ENCODE measurements around the gene ACSM2B.
"Not testable (repeated sequence)": the region's sequence is repeated elsewhere in the genome, so short reads cannot be mapped to it uniquely, and the experiment has no call there.

ACSM2B gene

DNA sequence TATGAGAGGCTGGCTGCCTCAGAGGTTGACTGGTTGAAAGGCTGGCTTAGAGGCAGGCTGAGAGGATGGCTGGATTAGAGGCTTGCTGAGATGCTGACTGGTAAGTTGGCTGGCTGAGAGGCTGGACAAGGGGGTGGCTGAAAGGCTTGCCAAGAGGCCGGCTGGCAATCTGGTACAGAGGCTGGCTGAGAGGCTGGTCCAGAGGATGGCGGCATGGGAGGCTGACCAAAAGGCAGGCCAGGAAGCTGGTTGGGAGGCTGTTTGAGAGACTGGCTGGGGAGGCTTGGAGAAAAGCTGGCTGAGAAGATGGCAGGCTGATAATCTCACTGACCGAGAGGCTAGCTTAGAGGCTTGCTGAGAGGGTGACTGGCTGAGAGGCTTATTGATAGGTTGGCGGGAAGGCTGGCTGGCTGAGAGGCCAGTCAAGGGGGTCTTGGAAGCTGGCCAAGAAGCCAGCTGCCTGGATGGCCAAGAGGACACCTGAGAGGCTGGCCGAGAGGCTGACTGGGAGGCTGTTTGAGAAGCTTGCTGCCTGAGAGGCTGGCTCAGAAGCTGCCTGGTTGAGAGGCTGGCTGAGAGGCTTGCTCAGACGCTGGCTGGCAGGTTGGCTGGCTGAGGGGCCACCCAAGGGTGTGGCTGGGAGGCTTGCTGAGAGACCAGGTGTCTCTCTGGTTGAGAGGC is 34.2 kb upstream of the ACSM2B start:
- H3K27ac ChIP-seq (replicated peaks), result no peak overlapping the region
- TF ChIP-seq, protein P1, sequence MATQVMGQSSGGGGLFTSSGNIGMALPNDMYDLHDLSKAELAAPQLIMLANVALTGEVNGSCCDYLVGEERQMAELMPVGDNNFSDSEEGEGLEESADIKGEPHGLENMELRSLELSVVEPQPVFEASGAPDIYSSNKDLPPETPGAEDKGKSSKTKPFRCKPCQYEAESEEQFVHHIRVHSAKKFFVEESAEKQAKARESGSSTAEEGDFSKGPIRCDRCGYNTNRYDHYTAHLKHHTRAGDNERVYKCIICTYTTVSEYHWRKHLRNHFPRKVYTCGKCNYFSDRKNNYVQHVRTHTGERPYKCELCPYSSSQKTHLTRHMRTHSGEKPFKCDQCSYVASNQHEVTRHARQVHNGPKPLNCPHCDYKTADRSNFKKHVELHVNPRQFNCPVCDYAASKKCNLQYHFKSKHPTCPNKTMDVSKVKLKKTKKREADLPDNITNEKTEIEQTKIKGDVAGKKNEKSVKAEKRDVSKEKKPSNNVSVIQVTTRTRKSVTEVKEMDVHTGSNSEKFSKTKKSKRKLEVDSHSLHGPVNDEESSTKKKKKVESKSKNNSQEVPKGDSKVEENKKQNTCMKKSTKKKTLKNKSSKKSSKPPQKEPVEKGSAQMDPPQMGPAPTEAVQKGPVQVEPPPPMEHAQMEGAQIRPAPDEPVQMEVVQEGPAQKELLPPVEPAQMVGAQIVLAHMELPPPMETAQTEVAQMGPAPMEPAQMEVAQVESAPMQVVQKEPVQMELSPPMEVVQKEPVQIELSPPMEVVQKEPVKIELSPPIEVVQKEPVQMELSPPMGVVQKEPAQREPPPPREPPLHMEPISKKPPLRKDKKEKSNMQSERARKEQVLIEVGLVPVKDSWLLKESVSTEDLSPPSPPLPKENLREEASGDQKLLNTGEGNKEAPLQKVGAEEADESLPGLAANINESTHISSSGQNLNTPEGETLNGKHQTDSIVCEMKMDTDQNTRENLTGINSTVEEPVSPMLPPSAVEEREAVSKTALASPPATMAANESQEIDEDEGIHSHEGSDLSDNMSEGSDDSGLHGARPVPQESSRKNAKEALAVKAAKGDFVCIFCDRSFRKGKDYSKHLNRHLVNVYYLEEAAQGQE (IDR thresholded peaks at IDR 0.05; ENCODE audit: insufficient replicate concordance, low read depth), result no peak
- H3K27me3 ChIP-seq (ENCODE audit: insufficient read depth, poor library complexity, severe bottlenecking), result no peaks in the 10 kb centered on the region
- no peak for DNase-seq (ENCODE audit: low read depth in 1 of 2, low spot score in 1 of 2)
- no peak overlapping the region for H3K4me3 ChIP-seq (replicated peaks; ENCODE audit: insufficient read depth, low read length)

DNA sequence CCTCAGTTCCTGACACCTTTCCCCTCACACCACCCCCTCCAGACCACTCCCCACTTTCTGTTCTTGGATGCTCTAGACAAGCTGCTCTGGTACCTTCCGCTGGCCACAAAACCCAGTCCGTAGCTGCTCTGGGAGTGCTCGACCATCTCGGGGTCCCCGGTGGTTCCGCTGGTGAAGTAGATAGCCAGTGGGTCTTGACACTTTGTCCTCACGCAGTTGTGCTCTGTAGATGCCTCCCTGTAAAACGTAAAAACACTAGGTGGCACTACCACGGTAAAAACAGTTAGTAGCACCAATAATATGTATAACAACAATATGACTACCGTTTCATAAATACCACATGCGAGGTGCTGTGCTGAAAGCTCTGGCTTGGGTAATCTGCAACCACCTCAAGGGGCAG is 26.0 kb upstream of the ACSM2B start:
- not testable (repeated sequence) for H3K27me3 ChIP-seq (ENCODE audit: insufficient read depth, poor library complexity, severe bottlenecking); H3K27ac ChIP-seq (replicated peaks); H3K4me3 ChIP-seq (replicated peaks; ENCODE audit: insufficient read depth, low read length)
- DNase-seq (ENCODE audit: low read depth in 1 of 2, low spot score in 1 of 2), result peak in 1 of 2 experiments; percentile 38

DNA sequence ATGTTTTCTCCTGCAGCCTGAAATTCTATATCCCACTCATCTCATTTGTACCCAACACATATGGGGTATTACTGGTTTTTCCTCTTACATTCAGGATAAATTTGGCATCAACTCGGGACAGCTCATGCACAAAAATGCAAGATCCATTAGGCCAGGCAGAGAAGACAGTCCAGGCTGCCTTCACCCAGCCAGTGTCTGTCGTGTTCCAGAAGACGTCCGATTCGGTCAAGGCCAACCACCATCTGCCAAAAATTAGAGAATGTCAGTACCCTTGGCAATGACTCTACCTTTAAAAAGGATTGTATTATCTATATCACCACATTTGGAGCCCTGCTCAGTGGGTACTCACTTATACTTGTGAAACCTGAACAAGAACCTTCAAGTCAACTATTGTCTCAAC is 23.3 kb upstream of the ACSM2B start:
- H3K4me3 ChIP-seq (replicated peaks; ENCODE audit: insufficient read depth, low read length); H3K27ac ChIP-seq (replicated peaks); H3K27me3 ChIP-seq (ENCODE audit: insufficient read depth, poor library complexity, severe bottlenecking); DNase-seq (ENCODE audit: low read depth in 1 of 2, low spot score in 1 of 2): not testable (repeated sequence)

DNA sequence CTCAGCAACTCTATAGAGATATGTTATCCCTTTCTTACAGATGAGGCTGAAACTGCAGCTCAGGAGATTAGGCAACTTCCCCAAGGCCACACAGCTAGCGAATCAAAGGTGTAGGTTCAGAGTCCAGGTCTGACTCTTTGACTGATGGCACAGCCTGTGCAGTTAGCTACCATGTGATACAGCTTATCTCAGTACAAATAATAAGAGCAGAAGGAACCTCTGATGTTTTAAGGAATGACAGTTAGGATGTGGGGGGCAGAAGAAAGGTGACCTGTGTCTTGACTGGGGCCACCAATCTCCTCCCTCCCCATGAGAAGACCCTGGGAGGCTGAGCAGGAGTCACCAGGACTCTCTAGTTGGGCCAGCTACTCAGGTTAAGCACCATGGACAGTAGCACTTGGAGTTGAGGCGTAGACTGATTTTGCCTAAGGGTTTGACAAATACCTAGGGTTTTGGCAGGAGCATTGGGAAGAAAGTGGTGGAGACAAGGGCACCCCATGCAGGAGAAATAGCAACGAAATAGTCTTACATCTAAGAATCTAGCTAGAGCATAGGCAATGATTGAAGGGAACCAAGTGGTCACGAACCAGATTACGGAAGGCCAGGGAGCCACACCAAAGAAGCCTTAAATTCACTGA is 22.8 kb upstream of the ACSM2B start:
- Histone ChIP-seq H3K27me3 (ENCODE audit: insufficient read depth, poor library complexity, severe bottlenecking) (no peaks in the 10 kb centered on the region), H3K4me3 (replicated peaks; ENCODE audit: insufficient read depth, low read length) (no peak overlapping the region), H3K27ac (replicated peaks) (no peak overlapping the region)
- no peak for DNase-seq (ENCODE audit: low read depth in 1 of 2, low spot score in 1 of 2)
- TF ChIP-seq GABPA (IDR thresholded peaks at IDR 0.05; ENCODE audit: low read depth), result no peak
- TF ChIP-seq, protein P1 (IDR thresholded peaks at IDR 0.05; ENCODE audit: insufficient replicate concordance, low read depth), result peak; percentile 94

DNA sequence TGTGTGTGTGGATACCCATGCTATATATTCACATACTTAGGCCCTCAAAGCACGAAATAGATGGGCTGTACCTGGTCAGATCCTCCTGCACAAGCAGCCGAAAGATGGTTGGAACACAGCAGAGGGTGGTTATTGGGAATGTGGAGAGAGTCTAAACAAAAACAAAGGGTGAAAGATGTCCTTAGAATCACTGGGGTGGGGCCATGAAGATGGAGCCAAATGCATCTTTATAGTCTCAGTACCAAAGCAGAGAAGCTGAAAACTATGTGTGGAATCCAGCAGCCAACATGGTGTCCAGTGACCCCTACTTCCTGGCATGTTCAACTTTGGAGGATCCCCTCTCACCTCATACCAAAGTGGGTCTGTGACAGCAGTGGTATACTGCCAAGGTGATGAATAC is 19.5 kb upstream of the ACSM2B start:
- H3K27me3 ChIP-seq (ENCODE audit: insufficient read depth, poor library complexity, severe bottlenecking); H3K4me3 ChIP-seq (replicated peaks; ENCODE audit: insufficient read depth, low read length); DNase-seq (ENCODE audit: low read depth in 1 of 2, low spot score in 1 of 2); H3K27ac ChIP-seq (replicated peaks): not testable (repeated sequence)

DNA sequence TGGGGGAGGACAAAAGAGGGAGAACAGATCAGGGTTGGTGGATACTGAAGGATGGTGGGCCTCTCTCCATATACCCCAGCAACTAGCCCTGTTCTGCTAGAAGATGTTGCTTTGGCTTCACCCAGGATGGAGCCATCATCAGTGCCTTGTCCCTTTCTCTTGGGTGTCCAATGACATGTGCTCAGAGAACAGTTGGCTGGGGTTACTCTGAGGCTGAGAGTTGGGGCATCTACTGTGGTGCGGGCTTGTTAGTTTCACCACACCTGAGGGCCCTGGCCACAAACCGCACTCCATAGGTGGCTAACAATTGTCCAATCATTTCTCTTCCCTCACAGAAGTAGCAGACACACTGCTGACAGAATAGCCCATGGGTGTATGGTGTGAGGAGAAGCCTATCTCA is 18.9 kb upstream of the ACSM2B start:
- not testable (repeated sequence) for DNase-seq (ENCODE audit: low read depth in 1 of 2, low spot score in 1 of 2); H3K4me3 ChIP-seq (replicated peaks; ENCODE audit: insufficient read depth, low read length); H3K27ac ChIP-seq (replicated peaks)

DNA sequence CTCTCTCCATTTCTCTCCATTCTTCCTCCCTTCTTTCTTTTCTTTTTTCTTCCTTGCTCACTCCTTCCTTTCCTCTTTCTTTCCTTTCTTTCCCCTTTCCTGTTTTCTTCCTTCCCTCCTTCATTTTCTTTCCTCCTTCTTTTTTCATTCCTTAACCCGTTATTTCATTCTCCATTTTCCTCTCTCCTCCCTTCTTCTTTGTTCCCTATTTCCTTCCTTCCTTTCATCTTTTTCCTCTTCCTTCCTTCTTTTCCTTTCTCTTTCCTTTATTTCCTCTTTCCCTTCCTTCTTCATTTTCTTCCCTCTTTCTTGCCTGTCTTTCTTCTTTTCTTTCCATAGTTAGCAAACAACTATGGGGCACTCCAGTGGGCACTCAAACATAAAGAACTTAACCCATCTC is 16.6 kb upstream of the ACSM2B start:
- H3K4me3 ChIP-seq (replicated peaks; ENCODE audit: insufficient read depth, low read length); H3K27ac ChIP-seq (replicated peaks): not testable (repeated sequence)

More for the DNA sequence above, 18.9 kb upstream of the ACSM2B start:
- H3K27me3 ChIP-seq (ENCODE audit: insufficient read depth, poor library complexity, severe bottlenecking), result not testable (repeated sequence)

DNA sequence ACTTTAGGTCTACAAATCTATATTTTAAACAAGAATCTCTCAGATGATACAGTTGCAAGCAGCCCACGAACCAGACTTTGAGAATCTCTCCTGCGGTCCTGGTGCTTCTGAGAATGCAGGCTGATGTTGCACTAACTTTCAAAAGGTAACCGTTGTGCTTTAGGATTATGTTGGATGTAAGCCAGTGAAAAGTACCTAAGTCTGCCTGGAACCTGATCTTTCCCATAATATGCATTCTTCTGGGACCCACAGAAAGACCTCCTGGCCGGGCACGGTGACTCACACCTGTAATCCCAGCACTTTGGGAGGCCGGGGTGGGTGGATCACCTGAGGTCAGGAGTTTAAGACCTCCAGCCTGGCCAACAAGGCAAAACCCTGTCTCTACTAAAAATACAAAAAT is 13.3 kb upstream of the ACSM2B start:
- not testable (repeated sequence) for H3K27me3 ChIP-seq (ENCODE audit: insufficient read depth, poor library complexity, severe bottlenecking); H3K4me3 ChIP-seq (replicated peaks; ENCODE audit: insufficient read depth, low read length); H3K27ac ChIP-seq (replicated peaks); DNase-seq (ENCODE audit: low read depth in 1 of 2, low spot score in 1 of 2)

More for the DNA sequence above, 16.6 kb upstream of the ACSM2B start:
- not testable (repeated sequence) for H3K27me3 ChIP-seq (ENCODE audit: insufficient read depth, poor library complexity, severe bottlenecking); DNase-seq (ENCODE audit: low read depth in 1 of 2, low spot score in 1 of 2)

DNA sequence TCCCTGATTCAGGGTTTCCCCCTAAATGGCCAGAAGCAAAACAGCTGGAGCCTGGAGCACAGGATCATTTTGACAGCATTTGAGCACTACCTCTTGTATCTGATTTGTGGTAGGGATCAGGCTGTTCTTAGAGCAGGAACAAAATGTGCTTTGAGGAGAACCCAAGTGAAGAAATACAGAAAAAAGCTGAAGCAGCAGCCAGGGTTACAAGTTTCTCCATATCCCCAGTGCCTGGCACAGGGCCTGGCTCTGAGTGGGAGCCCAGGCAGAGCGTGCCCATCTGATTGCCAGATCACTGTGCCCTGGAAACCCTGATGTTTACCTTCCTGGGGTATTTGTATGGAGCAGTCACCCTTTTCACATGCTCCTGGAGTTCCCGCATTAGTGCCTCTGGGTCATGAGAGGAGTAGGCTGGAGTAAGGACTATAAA is 11.5 kb upstream of the ACSM2B start:
- DNase-seq (ENCODE audit: low read depth in 1 of 2, low spot score in 1 of 2); H3K27me3 ChIP-seq (ENCODE audit: insufficient read depth, poor library complexity, severe bottlenecking); H3K27ac ChIP-seq (replicated peaks); H3K4me3 ChIP-seq (replicated peaks; ENCODE audit: insufficient read depth, low read length): not testable (repeated sequence)

DNA sequence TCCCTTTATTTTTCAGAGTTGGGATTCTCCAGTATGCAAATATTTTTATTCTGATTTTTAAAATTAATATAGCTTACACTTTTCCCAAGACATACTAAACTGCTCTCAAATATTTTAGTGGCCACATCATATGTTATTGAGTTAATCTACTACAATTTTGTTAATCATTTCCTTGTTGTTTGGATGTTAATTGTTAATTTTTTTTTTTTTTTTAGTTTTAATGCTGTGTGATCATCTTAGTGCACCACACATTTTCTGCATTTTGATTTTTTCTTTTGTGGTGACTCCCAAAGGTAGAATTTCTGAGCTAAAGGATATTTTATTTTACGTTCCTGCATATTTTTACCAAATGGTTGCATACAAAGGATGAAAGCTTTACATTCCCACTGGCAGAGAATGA is 10.5 kb upstream of the ACSM2B start:
- H3K27me3 ChIP-seq (ENCODE audit: insufficient read depth, poor library complexity, severe bottlenecking); H3K4me3 ChIP-seq (replicated peaks; ENCODE audit: insufficient read depth, low read length); H3K27ac ChIP-seq (replicated peaks); DNase-seq (ENCODE audit: low read depth in 1 of 2, low spot score in 1 of 2): not testable (repeated sequence)

DNA sequence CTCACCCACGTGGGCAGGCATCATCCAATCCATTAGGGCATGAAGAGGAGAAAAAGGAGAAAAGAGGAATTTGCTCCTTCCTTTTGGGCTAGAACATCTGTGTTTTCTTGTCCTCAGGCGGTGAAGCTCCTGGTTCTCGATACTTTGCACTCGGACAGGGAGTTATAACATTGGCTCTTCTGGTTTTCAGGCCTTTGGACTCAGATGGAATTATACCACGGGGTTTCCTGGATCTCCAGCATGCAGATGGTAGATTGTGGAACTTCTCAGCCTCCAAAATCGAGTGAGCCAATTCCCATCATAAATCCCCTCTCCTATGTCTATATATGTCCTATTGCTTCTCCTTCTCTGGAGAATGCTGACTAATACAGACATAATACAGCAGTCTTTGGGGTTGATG is 9.9 kb upstream of the ACSM2B start:
- H3K27me3 ChIP-seq (ENCODE audit: insufficient read depth, poor library complexity, severe bottlenecking); DNase-seq (ENCODE audit: low read depth in 1 of 2, low spot score in 1 of 2); H3K4me3 ChIP-seq (replicated peaks; ENCODE audit: insufficient read depth, low read length); H3K27ac ChIP-seq (replicated peaks): not testable (repeated sequence)

Data from HL-60 (cell line).